A549 (cell line): ENCODE measurements around the gene PARD6G. TPM values are rescaled to one million over a fixed set of nuclear protein-coding genes. Genes with fewer than 3 reads are reported as not detected.

Experiments used
- ATAC-seq, 2 experiments: fragments of 200-7000 bp in 1 of 2; fragments of >200 bp in 1 of 2; cut with Nextera tagmentation in 1 of 2; cut with Tn5 transposase in 1 of 2; 3 replicates each; pipeline versions ENCODE4 v1.8.0 to v1.9.1; 2018 to 2020; ENCODE audit warnings: mild to moderate bottlenecking in 1 of 2, moderate library complexity in 1 of 2
- CTCF ChIA-PET: fragments of 300-600 bp; sonication (Branson Sonifier 250); formaldehyde crosslinking; extraction: SDS; loops from one replicate; lab custom pipeline; 2021; ENCODE audit warnings: antibody characterized with exemption, inconsistent platforms; lab: Yijun Ruan, JAX
- POLR2A ChIA-PET: fragments of 350-600 bp; formaldehyde crosslinking; extraction: SDS; loops from one replicate; lab custom pipeline; 2021; ENCODE audit warnings: antibody characterized with exemption, inconsistent platforms; lab: Yijun Ruan, JAX
- DNase-seq, 2 experiments: peaks; one replicate each; pipeline versions ENCODE4 v3.0.0 to v3.0.0-alpha.2; 2011 to 2016; ENCODE audit warnings: low read depth in 1 of 2, low spot score in 1 of 2
- FAIRE-seq: peaks from 2 replicates; lab custom pipeline; 2011; peaks lifted over from hg19 to GRCh38; lab: Jason Lieb, UNC
- H3K27ac ChIP-seq, 2 experiments: fragments of >200 bp; sonication (Bioruptor Twin); formaldehyde crosslinking; 3 replicates each; pipeline ENCODE4 v1.5.1; 2016 to 2017
- H3K4me1 ChIP-seq: fragments of >200 bp; sonication (Bioruptor Twin); formaldehyde crosslinking; 3 replicates; pipeline ENCODE4 v1.6.1; 2016
- H3K4me2 ChIP-seq: fragments of >200 bp; sonication (Bioruptor Twin); formaldehyde crosslinking; 3 replicates; pipeline ENCODE4 v1.6.1; 2016
- H3K4me3 ChIP-seq: fragments of >200 bp; sonication (Bioruptor Twin); formaldehyde crosslinking; 3 replicates; pipeline ENCODE4 v1.5.1; 2016
- H3K9me3 ChIP-seq: fragments of >200 bp; sonication (Bioruptor Twin); formaldehyde crosslinking; 3 replicates; pipeline ENCODE4 v1.6.1; 2016
- ATOH8 ChIP-seq: fragments of 250-450 bp; sonication (Bioruptor Pico); IDR thresholded peaks from 2 replicates; pipeline ENCODE4 v1.5.0; 2020; ENCODE audit warnings: low read depth, mild to moderate bottlenecking, moderate library complexity
- BCL3 ChIP-seq: fragments of >200 bp; sonication (Bioruptor Twin); formaldehyde crosslinking; IDR thresholded peaks from 3 replicates; pipeline ENCODE4 v1.6.1; 2016
- CHD2 ChIP-seq: fragments of 150-350 bp; IDR thresholded peaks from 2 replicates; pipeline ENCODE4 v1.6.1; 2014; ENCODE audit warnings: low read length; ENCODE audit not compliant: partially characterized antibody
- EHF ChIP-seq: fragments of 250-450 bp; sonication (Bioruptor Pico); IDR thresholded peaks from 2 replicates; pipeline ENCODE4 v1.5.0; 2020; ENCODE audit warnings: mild to moderate bottlenecking
- EHMT2 ChIP-seq: fragments of 200-600 bp; sonication (generic); IDR thresholded peaks from 2 replicates; pipeline ENCODE4 v1.6.1; 2016; ENCODE audit warnings: antibody characterized with exemption, low read depth, mild to moderate bottlenecking, moderate library complexity
- ELK1 ChIP-seq: fragments of 150-350 bp; IDR thresholded peaks from 2 replicates; pipeline ENCODE4 v1.6.1; 2014; ENCODE audit warnings: low read depth, mild to moderate bottlenecking, low read length
- EP300 ChIP-seq, 2 experiments: fragments of >200 bp; sonication (Bioruptor Twin); formaldehyde crosslinking; IDR thresholded peaks; 2 replicates in 1 of 2; 3 replicates in 1 of 2; pipeline ENCODE4 v1.6.1; 2016 to 2017
- HDAC2 ChIP-seq: fragments of 200-600 bp; sonication (generic); IDR thresholded peaks from 2 replicates; pipeline ENCODE4 v1.6.1; 2016
- KDM5A ChIP-seq: fragments of 200-600 bp; sonication (generic); IDR thresholded peaks from 2 replicates; pipeline ENCODE4 v1.6.1; 2016; ENCODE audit warnings: antibody characterized with exemption, mild to moderate bottlenecking
- MAFK ChIP-seq: fragments of 450-650 bp; IDR thresholded peaks from 2 replicates; pipeline ENCODE4 v1.6.1; 2014; ENCODE audit not compliant: partially characterized antibody
- MAZ ChIP-seq: fragments of 150-350 bp; IDR thresholded peaks from 2 replicates; pipeline ENCODE4 v1.6.1; 2014; ENCODE audit warnings: antibody characterized with exemption, low read depth, low read length, borderline replicate concordance
- RCOR1 ChIP-seq: fragments of 150-350 bp; IDR thresholded peaks from 2 replicates; pipeline ENCODE4 v1.6.1; 2014; ENCODE audit warnings: antibody characterized with exemption, low read length, low read depth
- TP53 ChIP-seq: fragments of 250-450 bp; sonication (Bioruptor Pico); IDR thresholded peaks from 2 replicates; pipeline ENCODE4 v1.5.0; 2021; ENCODE audit warnings: mild to moderate bottlenecking, moderate library complexity
- USF2 ChIP-seq: fragments of 450-650 bp; IDR thresholded peaks from 2 replicates; pipeline ENCODE4 v1.6.1; 2014; ENCODE audit warnings: antibody characterized with exemption
- ZFP36 ChIP-seq: fragments of 450-650 bp; IDR thresholded peaks from 2 replicates; pipeline ENCODE4 v1.6.1; 2014; ENCODE audit warnings: borderline replicate concordance; ENCODE audit not compliant: partially characterized antibody
- ZNF302 ChIP-seq: fragments of 250-450 bp; sonication (Bioruptor Pico); IDR thresholded peaks from 2 replicates; pipeline ENCODE4 v1.9.0; 2021; ENCODE audit warnings: inconsistent platforms, mild to moderate bottlenecking, moderate library complexity
- WGBS: methylation state at CpG from one replicate; pipeline ENCODE4 v1.1.6; 2017; ENCODE audit errors: missing lambda C conversion rate; 5-methylcytosine and 5-hydroxymethylcytosine counted together
- polyA plus RNA-seq, 4 experiments: library from polyadenylated mRNA; depleted of rRNA in 3 of 4; stranded (reverse); fragments of >200 nt; fragmentation: RNase III in 1 of 4; extraction: RNeasy Plus Mini Kit Qiagen cat#74134 plus additional on column Dnase treatment in 1 of 4; gene quantifications; 2 replicates in 3 of 4; 3 replicates in 1 of 4; pipeline ENCODE4 v1.2.3, GENCODE V29; 2011 to 2017

PARD6G gene
- polyA plus RNA-seq, 2 of the 4 experiments (the other 2 are of a cell fraction): 1.6 to 2.3 TPM

GRCh38 chr18:80243204-80243603 is 4.1 kb downstream of the PARD6G start:
- H3K27ac ChIP-seq: no peak overlapping the region
- no peak overlapping the region for H3K4me2 ChIP-seq
- no peak for ATAC-seq
- H3K4me3 ChIP-seq: no peak overlapping the region
- no peak for FAIRE-seq
- WGBS: 71% methylated on average over 5 of the region's 5 CpGs
- H3K4me1 ChIP-seq: no peaks in the 10 kb centered on the region
- no peaks in the 10 kb centered on the region for H3K9me3 ChIP-seq
- ChIA-PET CTCF (interaction anchor here (2.1 kb wide), 1 partner anchor 9 kb away, joined by 5 read pairs; no protein-coding TSS in a partner anchor), POLR2A (no interaction called here)
- no peak for DNase-seq
- TF ChIP-seq RCOR1 (no peak), TP53 (no peak), BCL3 (no peak), EHMT2 (no peak), KDM5A (no peak), CHD2 (no peak)

GRCh38 chr18:80241919-80242777 is 5.2 kb downstream of the PARD6G start:
- ATAC-seq (no peak), FAIRE-seq (no peak)
- no peak overlapping the region for H3K27ac ChIP-seq
- no peak for TF ChIP-seq ZFP36
- TF ChIP-seq USF2: no peak
- no peak for TF ChIP-seq ELK1
- no peak for TF ChIP-seq ATOH8 (CRISPR knock-in tag)
- TF ChIP-seq EHF (CRISPR knock-in tag): no peak
- TF ChIP-seq EP300 (IDR thresholded peaks at IDR 0.05): no peak
- no peak for TF ChIP-seq MAZ
- TF ChIP-seq HDAC2: no peak
- TF ChIP-seq, all 56 proteins: peak for 0
- no peak for DNase-seq
- Histone ChIP-seq H3K4me2 (no peak overlapping the region), H3K4me1 (no peaks in the 10 kb centered on the region), H3K4me3 (no peak overlapping the region), H3K9me3 (no peaks in the 10 kb centered on the region)
- ChIA-PET POLR2A (no interaction called here), CTCF (interaction anchor here (2.1 kb wide), 1 partner anchor 8 kb away, joined by 5 read pairs; no protein-coding TSS in a partner anchor)
- WGBS: 69% methylated on average over 4 of the region's 7 CpGs

- ATAC-seq: no peak
- H3K4me2 ChIP-seq: no peak overlapping the region
- WGBS: 33% methylated on average over 5 of the region's 5 CpGs
- no peak for FAIRE-seq
- ChIA-PET POLR2A (no interaction called here), CTCF (interaction anchor here (1.2 kb wide), 1 partner anchor 12 kb away, joined by 3 read pairs; no protein-coding TSS in a partner anchor)
- no peak for TF ChIP-seq MAFK
- no peak for TF ChIP-seq ZFP36
- TF ChIP-seq ZNF302 (CRISPR knock-in tag): no peak
- H3K4me3 ChIP-seq: no peak overlapping the region
- H3K27ac ChIP-seq: no peak overlapping the region
- H3K9me3 ChIP-seq: no peaks in the 10 kb centered on the region
- no peak for DNase-seq
- no peaks in the 10 kb centered on the region for H3K4me1 ChIP-seq
These were observed 7.5 kb downstream of the PARD6G start for GRCh38 chr18:80239830-80240229.
